Caco-2 (cell line): ENCODE data around the gene ENAH. TPM values are rescaled to one million over a fixed set of nuclear protein-coding genes. Genes with fewer than 3 reads are reported as not detected.
"Not testable (repeated sequence)": the region's sequence is repeated elsewhere in the genome, so short reads cannot be mapped to it uniquely, and the experiment has no call there.

Experiments
- BruUV-seq: library from RNA; stranded (reverse); fragments of 400-500 nt; replicated peaks from 2 replicates; lab custom pipeline; 2021; lab: Mats Ljungman, UMichigan
- CTCF ChIA-PET: fragments of 300-600 bp; sonication (Branson Sonifier 250); formaldehyde crosslinking; loops from one replicate; lab custom pipeline; 2022; ENCODE audit warnings: antibody characterized with exemption; lab: Charles Lee
- POLR2A ChIA-PET: fragments of 300-600 bp; sonication (Branson Sonifier 250); formaldehyde crosslinking; loops from one replicate; lab custom pipeline; 2022; ENCODE audit warnings: antibody characterized with exemption; lab: Charles Lee
- DNase-seq, 2 experiments: peaks; one replicate each; pipeline versions ENCODE4 v3.0.0 to v3.0.0-alpha.2; 2020 to 2022
- H3K27me3 ChIP-seq: replicated peaks from 2 replicates; pipeline ENCODE4 v1.6.0; 2011; ENCODE audit warnings: low read length; ENCODE audit not compliant: control insufficient read depth, insufficient read depth
- H3K36me3 ChIP-seq: 2 replicates; pipeline ENCODE4 v1.5.1; 2011; ENCODE audit warnings: low read length; ENCODE audit not compliant: control insufficient read depth, insufficient read depth
- H3K4me1 ChIP-seq: fragments of 250-450 bp; sonication (Bioruptor Pico); 2 replicates; pipeline ENCODE4 v1.5.1; 2020; ENCODE audit warnings: mild to moderate bottlenecking
- H3K4me3 ChIP-seq: 2 replicates; pipeline ENCODE4 v1.5.1; 2011; ENCODE audit warnings: low read depth, mild to moderate bottlenecking, control low read depth, low read length
- H3K9me3 ChIP-seq: fragments of 250-450 bp; sonication (Bioruptor Pico); 2 replicates; pipeline ENCODE4 v1.5.1; 2020; ENCODE audit warnings: mild to moderate bottlenecking, moderate library complexity
- H3K27ac Mint-ChIP-seq: one replicate; pipeline ENCODE4 v1.8.0; 2022; ENCODE audit warnings: mixed read lengths; ENCODE audit not compliant: unreplicated experiment
- H3K27me3 Mint-ChIP-seq: one replicate; pipeline ENCODE4 v1.8.0; 2022; ENCODE audit warnings: mixed read lengths; ENCODE audit not compliant: insufficient read depth, unreplicated experiment
- H3K36me3 Mint-ChIP-seq: one replicate; pipeline ENCODE4 v1.8.0; 2022; ENCODE audit warnings: mild to moderate bottlenecking, mixed read lengths; ENCODE audit not compliant: insufficient read depth, unreplicated experiment
- H3K4me1 Mint-ChIP-seq: one replicate; pipeline ENCODE4 v1.8.0; 2022; ENCODE audit warnings: low read depth, mixed read lengths; ENCODE audit not compliant: unreplicated experiment
- H3K4me3 Mint-ChIP-seq: one replicate; pipeline ENCODE4 v1.8.0; 2022; ENCODE audit warnings: mild to moderate bottlenecking, moderate library complexity, mixed read lengths; ENCODE audit not compliant: unreplicated experiment
- H3K9me3 Mint-ChIP-seq: one replicate; pipeline ENCODE4 v1.8.0; 2022; ENCODE audit warnings: mixed read lengths; ENCODE audit not compliant: unreplicated experiment
- intact Hi-C: fragments of 100-400 bp; cut with micrococcal nuclease; formaldehyde crosslinking; loops from one replicate; pipeline ENCODE4 v1.10.0; 2022; ENCODE audit not compliant: unreplicated experiment
- total RNA-seq: library from RNA; stranded (reverse); gene quantifications from 2 replicates; pipeline ENCODE4 v1.2.3, GENCODE V29; 2022
- TF ChIP-seq, protein P1 (sequence below), 2 experiments: fragments of 200-600 bp in 1 of 2; IDR thresholded peaks; 1 replicate in 1 of 2; 2 replicates in 1 of 2; pipeline versions ENCODE4 v1.5.1 to v1.8.0; 2011 to 2022; ENCODE audit warnings: antibody characterized with exemption in 1 of 2, control low read depth in 1 of 2, inconsistent platforms in 1 of 2, low read depth in 1 of 2, low read length in 1 of 2, mild to moderate bottlenecking in 1 of 2, moderate library complexity in 1 of 2; ENCODE audit not compliant: insufficient read depth in 1 of 2, severe bottlenecking in 1 of 2, unreplicated experiment in 1 of 2

The ENAH gene
- total RNA-seq, 1 experiment from 2014 or later, result 78.0 TPM

DNA sequence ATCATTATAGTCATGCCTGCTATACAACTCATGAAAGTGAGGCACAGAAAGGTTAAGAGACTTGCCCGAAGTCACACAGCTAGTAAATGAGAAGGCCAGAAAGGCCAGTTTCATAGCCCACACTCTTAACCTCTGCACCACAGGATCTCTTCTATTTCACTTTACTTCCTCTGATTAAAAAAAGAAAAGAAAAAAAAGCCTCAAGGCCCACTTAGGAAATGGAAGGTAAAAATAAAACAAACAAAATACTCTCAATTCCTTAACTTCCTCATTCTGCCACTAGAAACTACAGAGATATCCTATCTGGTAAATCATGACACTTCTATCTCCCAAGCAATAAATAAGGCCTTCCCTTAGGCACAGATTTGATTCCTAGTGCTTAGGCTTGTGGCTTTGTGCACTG is 7.6 kb upstream of the ENAH start:
- H3K27me3 ChIP-seq, result no peaks in the 10 kb centered on the region
- Mint-ChIP-seq H3K4me1 (peaks cover 4% of the 10 kb centered on the region), H3K9me3 (no peaks in the 10 kb centered on the region), H3K27me3 (no peaks in the 10 kb centered on the region), H3K4me3 (no peak overlapping the region), H3K36me3 (no peaks in the 10 kb centered on the region), H3K27ac (no peak overlapping the region)
- DNase-seq, result no peak
- no TSS peak for BruUV-seq
- TF ChIP-seq, protein P1, sequence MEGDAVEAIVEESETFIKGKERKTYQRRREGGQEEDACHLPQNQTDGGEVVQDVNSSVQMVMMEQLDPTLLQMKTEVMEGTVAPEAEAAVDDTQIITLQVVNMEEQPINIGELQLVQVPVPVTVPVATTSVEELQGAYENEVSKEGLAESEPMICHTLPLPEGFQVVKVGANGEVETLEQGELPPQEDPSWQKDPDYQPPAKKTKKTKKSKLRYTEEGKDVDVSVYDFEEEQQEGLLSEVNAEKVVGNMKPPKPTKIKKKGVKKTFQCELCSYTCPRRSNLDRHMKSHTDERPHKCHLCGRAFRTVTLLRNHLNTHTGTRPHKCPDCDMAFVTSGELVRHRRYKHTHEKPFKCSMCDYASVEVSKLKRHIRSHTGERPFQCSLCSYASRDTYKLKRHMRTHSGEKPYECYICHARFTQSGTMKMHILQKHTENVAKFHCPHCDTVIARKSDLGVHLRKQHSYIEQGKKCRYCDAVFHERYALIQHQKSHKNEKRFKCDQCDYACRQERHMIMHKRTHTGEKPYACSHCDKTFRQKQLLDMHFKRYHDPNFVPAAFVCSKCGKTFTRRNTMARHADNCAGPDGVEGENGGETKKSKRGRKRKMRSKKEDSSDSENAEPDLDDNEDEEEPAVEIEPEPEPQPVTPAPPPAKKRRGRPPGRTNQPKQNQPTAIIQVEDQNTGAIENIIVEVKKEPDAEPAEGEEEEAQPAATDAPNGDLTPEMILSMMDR (IDR thresholded peaks at IDR 0.05; ENCODE audit: insufficient read depth in 1 of 2, low read depth in 1 of 2, low read length in 1 of 2, severe bottlenecking in 1 of 2, unreplicated experiment in 1 of 2), result no peak
- no peaks in the 10 kb centered on the region for H3K36me3 ChIP-seq
- ChIA-PET POLR2A (no interaction called here), CTCF (interaction anchor here (0.6 kb wide), 1 partner anchor 173 kb away, joined by 7 read pairs; no protein-coding TSS in a partner anchor)
- 0 out of 2 replicates have a peak, but pooled peaks cover 2% of the 10 kb centered on the region for H3K4me1 ChIP-seq
- no peak overlapping the region for H3K4me3 ChIP-seq
- no peaks in the 10 kb centered on the region for H3K9me3 ChIP-seq
- intact Hi-C loops, result no loop called here

DNA sequence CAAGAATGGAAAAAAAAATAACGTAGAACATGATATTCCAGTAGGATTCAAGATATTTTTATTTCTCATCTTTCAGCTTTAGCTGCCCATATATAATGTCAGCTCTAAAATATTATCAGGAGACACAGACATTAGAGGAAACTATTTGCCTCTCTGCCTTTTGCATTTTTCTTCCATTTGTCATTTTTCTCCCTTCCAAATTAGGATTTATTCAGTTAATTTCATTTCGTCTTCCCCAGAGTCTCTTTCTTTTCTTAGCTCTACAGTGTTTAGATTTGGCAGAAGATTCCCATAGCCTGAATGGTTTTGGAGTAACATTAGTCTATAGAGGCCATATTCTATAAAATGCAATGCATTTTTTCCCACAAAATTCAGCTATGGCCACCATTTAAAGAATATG is 5.1 kb upstream of the ENAH start:
- H3K4me1 ChIP-seq, result 0 out of 2 replicates have a peak, but pooled peaks cover 9% of the 10 kb centered on the region
- intact Hi-C loops, result loop anchor here (10.0 kb wide), 2 partner anchors 103 to 317 kb away; no protein-coding TSS in a partner anchor
- Mint-ChIP-seq H3K27me3 (no peaks in the 10 kb centered on the region), H3K4me1 (peaks cover 17% of the 10 kb centered on the region), H3K4me3 (no peak overlapping the region), H3K9me3 (no peaks in the 10 kb centered on the region), H3K27ac (no peak overlapping the region), H3K36me3 (no peaks in the 10 kb centered on the region)
- no peaks in the 10 kb centered on the region for H3K27me3 ChIP-seq
- no peak for DNase-seq
- CTCF ChIA-PET, result interaction anchor here (0.6 kb wide), 1 partner anchor 14 kb away, joined by 3 read pairs; no protein-coding TSS in a partner anchor
- no TSS peak for BruUV-seq
- H3K9me3 ChIP-seq, result no peaks in the 10 kb centered on the region
- TF ChIP-seq, protein P1 (IDR thresholded peaks at IDR 0.05; ENCODE audit: insufficient read depth in 1 of 2, low read depth in 1 of 2, low read length in 1 of 2, severe bottlenecking in 1 of 2, unreplicated experiment in 1 of 2), result no peak
- POLR2A ChIA-PET, result interaction anchor here (0.6 kb wide), 1 partner anchor 186 kb away, joined by 3 read pairs; no protein-coding TSS in a partner anchor
- no peaks in the 10 kb centered on the region for H3K36me3 ChIP-seq
- H3K4me3 ChIP-seq, result no peak overlapping the region

DNA sequence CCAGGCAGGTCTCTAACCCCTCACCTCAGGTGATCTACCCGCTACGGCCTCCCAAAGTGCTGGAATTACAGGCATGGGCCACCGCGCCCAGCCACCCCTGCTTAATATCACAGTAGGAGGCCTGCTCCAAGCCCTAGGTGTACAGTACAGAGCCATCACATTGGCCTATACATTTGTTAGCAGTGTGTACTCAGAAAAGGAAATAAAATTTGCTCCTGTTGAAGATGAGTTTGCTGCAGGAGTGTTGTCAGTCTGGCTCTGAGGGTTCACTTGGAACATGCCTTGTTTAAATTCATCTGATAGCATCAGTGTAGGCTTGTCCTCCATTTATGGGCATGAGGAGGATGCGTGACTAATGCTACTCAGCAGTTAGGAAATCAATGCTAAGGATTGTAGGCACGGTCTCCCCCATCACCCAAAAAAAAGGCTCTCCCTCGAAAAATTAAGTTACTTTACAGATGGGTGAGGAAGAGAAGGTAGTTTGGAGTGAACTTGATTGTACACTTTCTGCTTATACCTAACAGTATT is 4.6 kb upstream of the ENAH start:
- H3K27ac Mint-ChIP-seq, result no peak overlapping the region
- intact Hi-C loops, result loop anchor here (2.0 to 10.0 kb wide), 3 partner anchors 85 to 317 kb away; no protein-coding TSS in a partner anchor
- no peaks in the 10 kb centered on the region for H3K36me3 Mint-ChIP-seq

DNA sequence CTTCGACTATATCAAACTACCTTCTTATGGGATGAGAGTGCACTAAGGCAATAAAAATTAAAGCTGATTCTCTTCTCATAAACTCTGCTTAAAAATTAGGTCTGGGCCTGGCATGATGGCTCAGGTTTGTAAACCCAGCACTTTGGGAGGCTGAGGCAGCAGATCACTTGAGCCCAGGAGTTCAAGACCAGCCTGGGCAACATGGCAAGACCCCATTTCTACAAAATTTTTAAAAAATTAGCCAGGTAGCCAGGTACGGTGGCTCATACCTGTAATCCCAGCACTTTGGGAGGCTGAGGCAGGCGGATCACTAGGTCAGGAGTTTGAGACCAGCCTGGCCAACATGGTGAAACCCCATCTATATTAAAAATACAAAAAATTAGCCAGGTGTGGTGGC is 3.3 kb upstream of the ENAH start:
- H3K27me3 ChIP-seq, H3K36me3 ChIP-seq, H3K27ac Mint-ChIP-seq, DNase-seq, H3K4me3 ChIP-seq, H3K9me3 ChIP-seq, BruUV-seq, H3K27me3 Mint-ChIP-seq, H3K36me3 Mint-ChIP-seq, H3K4me1 ChIP-seq, H3K9me3 Mint-ChIP-seq, H3K4me3 Mint-ChIP-seq, POLR2A ChIA-PET: not testable (repeated sequence)
- intact Hi-C loops, result loop anchor here (2.0 to 10.0 kb wide), 3 partner anchors 83 to 319 kb away; no protein-coding TSS in a partner anchor
- peaks cover 17% of the 10 kb centered on the region for H3K4me1 Mint-ChIP-seq
- CTCF ChIA-PET, result interaction anchor here (1.0 kb wide), 1 partner anchor 175 kb away, joined by 3 read pairs; no protein-coding TSS in a partner anchor

More for the DNA sequence above, 4.6 kb upstream of the ENAH start:
- DNase-seq, result no peak
- TF ChIP-seq, protein P1 (IDR thresholded peaks at IDR 0.05; ENCODE audit: insufficient read depth in 1 of 2, low read depth in 1 of 2, low read length in 1 of 2, severe bottlenecking in 1 of 2, unreplicated experiment in 1 of 2), result no peak
- Histone ChIP-seq H3K27me3 (no peaks in the 10 kb centered on the region), H3K4me3 (no peak overlapping the region), H3K36me3 (no peaks in the 10 kb centered on the region), H3K9me3 (no peaks in the 10 kb centered on the region), H3K4me1 (0 out of 2 replicates have a peak, but pooled peaks cover 9% of the 10 kb centered on the region)
- Mint-ChIP-seq H3K9me3 (no peaks in the 10 kb centered on the region), H3K27me3 (no peaks in the 10 kb centered on the region), H3K4me3 (no peak overlapping the region), H3K4me1 (peaks cover 17% of the 10 kb centered on the region)
- BruUV-seq, result no TSS peak
- POLR2A ChIA-PET, result interaction anchor here (0.6 kb wide), 1 partner anchor 185 kb away, joined by 3 read pairs; no protein-coding TSS in a partner anchor
- CTCF ChIA-PET, result no interaction called here
